ENCODE data around the gene ATXN7. TPM values are rescaled to one million over a fixed set of nuclear protein-coding genes. Genes with fewer than 3 reads are reported as not detected.

The ATXN7 gene
- total and polyA plus RNA-seq, 4 donors, result 4.8 to 46.6 (median 18.0) TPM

DNA sequence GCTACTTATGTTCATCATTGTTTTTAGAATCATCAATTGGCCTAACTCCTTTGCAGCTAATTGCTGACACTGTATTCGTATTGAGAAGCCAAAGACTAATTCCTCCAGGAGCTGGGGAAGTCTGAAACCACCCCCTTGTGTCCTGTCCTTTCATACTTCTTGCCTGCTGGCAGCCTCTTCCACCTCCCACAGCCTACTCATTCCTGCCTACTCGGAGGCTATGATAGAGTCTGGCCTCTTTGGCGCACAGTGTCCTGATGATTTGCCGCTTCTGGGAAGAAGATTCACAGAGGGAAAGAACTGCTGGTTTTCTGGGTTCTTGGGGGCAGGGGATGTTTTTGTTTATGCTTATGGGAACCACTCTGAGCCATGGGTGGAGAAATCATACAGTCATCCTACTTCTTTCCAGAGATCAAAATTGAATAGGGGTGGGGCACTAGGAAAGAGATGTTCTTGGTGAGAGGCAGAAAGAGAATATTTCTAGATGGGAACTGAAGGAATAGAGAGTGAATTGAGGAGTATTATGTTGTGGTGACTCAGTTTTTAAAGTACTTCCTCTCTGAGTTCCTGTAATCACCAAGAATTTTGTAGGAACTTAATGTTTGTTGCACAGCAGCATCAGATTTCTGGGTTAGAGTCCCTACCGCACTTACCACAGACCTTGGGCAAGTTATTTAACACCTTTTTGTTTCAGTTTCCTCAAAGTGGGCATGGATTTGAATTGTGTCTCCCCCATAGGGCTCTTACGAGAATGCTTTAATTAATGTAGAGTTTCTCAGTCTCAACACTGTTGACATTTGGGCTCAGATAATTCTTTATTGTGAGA lies 70.6 kb downstream of the ATXN7 start:
- peak overlapping the region in 1 of 2 donors; percentile 83 for H3K27ac ChIP-seq (ENCODE audit: low read depth in 1 of 2, low read length in 1 of 2)
- no peak for ATAC-seq (ENCODE audit: insufficient read depth, low FRiP score)

DNA sequence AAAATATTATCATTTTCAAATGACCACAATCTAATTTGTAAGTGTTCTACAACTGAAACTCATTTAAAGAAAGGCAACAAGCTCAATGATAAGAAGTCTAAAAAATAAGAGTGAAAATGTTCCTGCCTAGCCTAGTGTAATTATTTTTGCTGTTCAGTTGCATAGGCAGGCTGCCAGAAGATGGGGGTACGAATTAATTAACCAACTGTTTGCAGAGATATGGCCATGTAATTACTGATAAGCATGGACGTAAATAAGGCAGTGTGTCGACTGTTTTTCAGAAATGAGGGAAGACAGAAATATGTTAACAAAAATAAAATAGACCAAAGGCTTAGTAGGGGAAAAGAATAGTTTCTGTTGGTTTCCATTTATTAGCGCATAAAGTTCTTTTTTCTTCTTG lies 73.3 kb downstream of the ATXN7 start:
- TF ChIP-seq, protein P1, sequence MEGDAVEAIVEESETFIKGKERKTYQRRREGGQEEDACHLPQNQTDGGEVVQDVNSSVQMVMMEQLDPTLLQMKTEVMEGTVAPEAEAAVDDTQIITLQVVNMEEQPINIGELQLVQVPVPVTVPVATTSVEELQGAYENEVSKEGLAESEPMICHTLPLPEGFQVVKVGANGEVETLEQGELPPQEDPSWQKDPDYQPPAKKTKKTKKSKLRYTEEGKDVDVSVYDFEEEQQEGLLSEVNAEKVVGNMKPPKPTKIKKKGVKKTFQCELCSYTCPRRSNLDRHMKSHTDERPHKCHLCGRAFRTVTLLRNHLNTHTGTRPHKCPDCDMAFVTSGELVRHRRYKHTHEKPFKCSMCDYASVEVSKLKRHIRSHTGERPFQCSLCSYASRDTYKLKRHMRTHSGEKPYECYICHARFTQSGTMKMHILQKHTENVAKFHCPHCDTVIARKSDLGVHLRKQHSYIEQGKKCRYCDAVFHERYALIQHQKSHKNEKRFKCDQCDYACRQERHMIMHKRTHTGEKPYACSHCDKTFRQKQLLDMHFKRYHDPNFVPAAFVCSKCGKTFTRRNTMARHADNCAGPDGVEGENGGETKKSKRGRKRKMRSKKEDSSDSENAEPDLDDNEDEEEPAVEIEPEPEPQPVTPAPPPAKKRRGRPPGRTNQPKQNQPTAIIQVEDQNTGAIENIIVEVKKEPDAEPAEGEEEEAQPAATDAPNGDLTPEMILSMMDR (IDR thresholded peaks at IDR 0.05; ENCODE audit: control extremely low read depth, extremely low read depth), result no peak
- no peak for ATAC-seq (ENCODE audit: insufficient read depth, low FRiP score)
- Histone ChIP-seq H3K4me3 (no peak overlapping the region), H3K27ac (ENCODE audit: low read depth in 1 of 2, low read length in 1 of 2) (no peak overlapping the region), H3K9me3 (ENCODE audit: control insufficient read depth in 4 of 4, insufficient read depth in 3 of 4, low read length in 3 of 4) (no peaks in the 10 kb centered on the region), H3K4me1 (ENCODE audit: control insufficient read depth in 5 of 5, insufficient read depth in 5 of 5, low read length in 5 of 5) (peaks cover 5 to 32% (median 10%) of the 10 kb centered on the region in 5 donors), H3K27me3 (ENCODE audit: control insufficient read depth in 3 of 3, insufficient read depth in 3 of 3, low read length in 2 of 3) (no peaks in the 10 kb centered on the region), H3K9ac (ENCODE audit: insufficient read depth in 1 of 2, low read length in 2 of 2) (no peak overlapping the region), H3K36me3 (ENCODE audit: control insufficient read depth in 4 of 4, insufficient read depth in 4 of 4, low read length in 4 of 4) (peaks cover 0 to 4% (median 1%) of the 10 kb centered on the region in 4 donors)
- DNase-seq, result peak in 2 of 3 donors; percentile 41 to 46
- 64 to 68% methylated on average over 4 of the region's 4 CpGs for WGBS, 2 donors

More for the DNA sequence above, 70.6 kb downstream of the ATXN7 start:
- Histone ChIP-seq H3K9ac (ENCODE audit: insufficient read depth in 1 of 2, low read length in 2 of 2) (no peak overlapping the region), H3K27me3 (ENCODE audit: control insufficient read depth in 3 of 3, insufficient read depth in 3 of 3, low read length in 2 of 3) (no peaks in the 10 kb centered on the region), H3K9me3 (ENCODE audit: control insufficient read depth in 4 of 4, insufficient read depth in 3 of 4, low read length in 3 of 4) (no peaks in the 10 kb centered on the region), H3K4me1 (ENCODE audit: control insufficient read depth in 5 of 5, insufficient read depth in 5 of 5, low read length in 5 of 5) (peaks cover 5 to 38% (median 7%) of the 10 kb centered on the region in 5 donors), H3K4me3 (no peak overlapping the region), H3K36me3 (ENCODE audit: control insufficient read depth in 4 of 4, insufficient read depth in 4 of 4, low read length in 4 of 4) (peaks cover 0 to 5% (median 2%) of the 10 kb centered on the region in 4 donors)
- TF ChIP-seq, protein P1 (IDR thresholded peaks at IDR 0.05; ENCODE audit: control extremely low read depth, extremely low read depth), result no peak
- WGBS, 2 donors, result 72 to 74% methylated on average over 6 of the region's 6 CpGs
- no peak for DNase-seq

DNA sequence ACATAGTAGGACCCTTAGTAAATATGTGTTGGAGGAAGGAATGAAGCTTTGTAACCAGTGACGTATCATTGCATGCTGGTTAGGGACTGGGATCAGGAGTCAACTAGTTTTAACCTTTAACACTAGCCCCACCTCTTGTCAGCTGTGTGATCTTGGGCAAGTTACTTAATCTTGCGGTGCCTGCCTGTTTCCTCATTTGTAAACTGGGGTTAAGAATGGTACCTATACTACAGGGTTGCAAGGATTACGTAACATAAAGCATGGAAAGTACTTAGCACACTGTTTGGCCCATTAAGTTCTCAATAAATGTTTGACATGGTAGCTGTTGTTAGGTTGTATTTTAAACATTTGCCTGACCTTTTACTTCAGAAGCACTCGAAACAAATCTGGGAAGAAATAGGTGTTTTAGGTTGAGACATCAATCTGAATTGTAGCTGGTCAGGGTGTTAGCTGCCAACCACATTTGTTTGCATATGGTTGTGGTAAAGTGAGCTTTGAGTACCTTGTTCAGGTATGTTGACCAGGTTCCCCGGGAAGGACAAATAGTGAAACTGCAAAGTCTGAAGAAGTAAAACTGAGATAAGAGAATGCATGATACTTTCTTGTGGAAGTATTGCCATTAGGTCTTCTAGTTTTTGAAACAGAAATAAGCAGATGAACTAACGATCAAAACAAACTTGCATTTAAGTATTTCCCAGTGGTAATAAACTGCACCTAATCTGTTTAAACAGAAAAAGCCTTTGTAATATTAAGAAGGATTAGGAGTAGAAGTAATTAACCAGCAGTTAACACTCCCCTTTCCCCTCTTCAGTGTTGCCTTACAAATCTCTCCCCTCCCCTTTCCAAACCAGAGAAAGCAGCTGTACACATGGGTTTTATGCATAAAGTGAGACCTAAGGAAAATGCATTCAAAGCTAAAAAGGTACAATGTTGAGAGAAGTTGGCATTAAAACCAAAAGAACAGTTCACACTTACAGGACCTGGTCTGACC lies 74.3 kb downstream of the ATXN7 start:
- Histone ChIP-seq H3K4me1 (ENCODE audit: control insufficient read depth in 5 of 5, insufficient read depth in 5 of 5, low read length in 5 of 5) (peaks cover 5 to 24% (median 7%) of the 10 kb centered on the region in 5 donors), H3K27ac (ENCODE audit: low read depth in 1 of 2, low read length in 1 of 2) (peak overlapping the region in 1 of 2 donors; percentile 39), H3K9me3 (ENCODE audit: control insufficient read depth in 4 of 4, insufficient read depth in 3 of 4, low read length in 3 of 4) (no peaks in the 10 kb centered on the region), H3K4me3 (no peak overlapping the region), H3K36me3 (ENCODE audit: control insufficient read depth in 4 of 4, insufficient read depth in 4 of 4, low read length in 4 of 4) (peaks cover 0 to 4% (median 2%) of the 10 kb centered on the region in 4 donors), H3K9ac (ENCODE audit: insufficient read depth in 1 of 2, low read length in 2 of 2) (no peak overlapping the region), H3K27me3 (ENCODE audit: control insufficient read depth in 3 of 3, insufficient read depth in 3 of 3, low read length in 2 of 3) (no peaks in the 10 kb centered on the region)
- ATAC-seq (ENCODE audit: insufficient read depth, low FRiP score), result peak; percentile 56
- peak in 2 of 3 donors; percentile 40 to 77 for DNase-seq
- 51% methylated on average over 6 of the region's 6 CpGs for WGBS, 2 donors
- TF ChIP-seq, protein P1 (IDR thresholded peaks at IDR 0.05; ENCODE audit: control extremely low read depth, extremely low read depth), result no peak
